ENCODE measurements around the gene PLOD2.
A peak's percentile ranks its signal among the peaks of the same experiment; 100 is the strongest.

The PLOD2 gene

DNA sequence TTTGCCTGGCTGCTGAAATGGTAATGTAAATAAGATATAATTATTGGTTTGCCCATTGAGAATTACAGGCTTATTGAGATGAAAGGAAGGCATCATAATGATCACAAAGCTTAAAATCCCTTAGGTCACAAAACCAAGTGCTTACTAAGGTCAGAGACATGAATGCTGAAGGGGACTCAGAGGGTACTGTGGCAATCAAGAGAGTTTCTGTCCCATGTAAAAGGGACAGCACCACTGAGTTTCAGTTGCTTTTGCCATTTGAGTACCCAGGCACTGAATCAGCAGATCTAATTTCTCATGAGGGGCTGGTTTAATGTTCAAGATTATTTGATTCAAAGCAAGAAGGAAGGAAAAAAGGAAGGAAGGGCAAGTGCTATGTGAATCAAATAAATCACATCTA lies 127.0 kb downstream of the PLOD2 start:
- DNase-seq (ENCODE audit: low read depth in 1 of 2, low spot score in 1 of 2) = no peak
- no peak for TF ChIP-seq JUND (IDR thresholded peaks at IDR 0.05; ENCODE audit: low read depth)
- in situ Hi-C loops (cut with HindIII; ENCODE audit: low pct_unique_long_range_greater_than_20kb, low sequenced_read_pairs) = no loop called here

DNA sequence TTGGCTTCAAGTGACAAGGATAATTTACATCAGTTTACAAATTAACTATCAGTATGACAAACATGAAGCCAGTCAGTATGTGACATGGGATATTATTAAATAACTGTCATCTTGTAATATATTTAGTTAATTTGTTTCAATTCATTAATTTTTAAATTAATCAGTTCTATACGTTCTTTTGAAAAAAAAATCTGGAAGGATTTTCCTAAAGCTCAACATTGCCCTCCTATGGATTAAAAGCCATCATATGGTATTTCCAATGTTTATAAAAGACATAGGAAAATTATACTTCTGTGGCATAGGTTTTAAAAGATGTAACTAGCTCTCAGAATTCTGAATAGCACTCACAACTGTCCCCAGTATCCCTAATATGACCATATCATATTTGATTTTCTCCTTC lies 134.4 kb downstream of the PLOD2 start:
- DNase-seq (ENCODE audit: low read depth in 1 of 2, low spot score in 1 of 2) = peak; percentile 13 to 22
- no peak for TF ChIP-seq JUND (IDR thresholded peaks at IDR 0.05; ENCODE audit: low read depth)
- in situ Hi-C loops (cut with HindIII; ENCODE audit: low pct_unique_long_range_greater_than_20kb, low sequenced_read_pairs) = no loop called here

DNA sequence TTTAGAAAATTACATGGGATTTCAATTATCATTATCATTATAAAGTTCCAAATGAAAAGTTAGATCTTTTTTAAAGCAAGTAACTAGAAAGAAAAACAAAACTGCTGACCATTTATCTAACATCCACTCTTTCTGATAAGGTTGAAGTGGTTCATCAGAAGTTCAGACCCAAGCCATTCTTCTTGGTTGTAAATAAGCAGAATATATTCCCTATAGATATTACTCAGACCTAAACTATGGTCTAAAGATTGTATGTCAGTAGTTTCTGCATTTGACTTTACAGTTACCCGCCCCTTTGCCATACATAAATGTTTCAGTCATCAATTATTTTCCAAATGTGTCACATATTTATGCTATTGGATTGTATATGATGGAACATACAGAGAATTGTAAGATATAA lies 136.7 kb downstream of the PLOD2 start:
- in situ Hi-C loops (cut with HindIII; ENCODE audit: low pct_unique_long_range_greater_than_20kb, low sequenced_read_pairs) = no loop called here
- no peak for TF ChIP-seq JUND (IDR thresholded peaks at IDR 0.05; ENCODE audit: low read depth)
- no peak for DNase-seq (ENCODE audit: low read depth in 1 of 2, low spot score in 1 of 2)

DNA sequence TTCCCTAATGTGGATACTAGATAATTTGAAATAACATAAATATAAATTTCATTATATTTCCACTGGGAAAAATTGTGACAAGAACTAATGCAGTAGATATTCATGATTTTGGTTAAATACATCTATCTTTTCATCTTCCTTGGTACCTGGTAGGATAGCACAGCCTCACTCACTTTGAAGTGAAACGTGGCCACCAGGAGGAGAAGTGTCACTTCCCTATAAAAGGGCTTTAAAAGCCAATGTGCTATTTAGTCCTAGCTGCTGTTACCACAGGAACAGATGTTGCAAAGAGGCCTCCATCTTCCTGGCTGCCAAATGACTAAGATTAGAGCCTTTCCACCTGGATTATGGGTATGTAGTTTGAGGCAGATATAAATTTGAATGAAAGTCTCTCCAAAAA lies 140.0 kb downstream of the PLOD2 start:
- DNase-seq (ENCODE audit: low read depth in 1 of 2, low spot score in 1 of 2) = peak in 1 of 2 experiments; percentile 20
- no peak for TF ChIP-seq JUND (IDR thresholded peaks at IDR 0.05; ENCODE audit: low read depth)
- in situ Hi-C loops (cut with HindIII; ENCODE audit: low pct_unique_long_range_greater_than_20kb, low sequenced_read_pairs) = no loop called here

DNA sequence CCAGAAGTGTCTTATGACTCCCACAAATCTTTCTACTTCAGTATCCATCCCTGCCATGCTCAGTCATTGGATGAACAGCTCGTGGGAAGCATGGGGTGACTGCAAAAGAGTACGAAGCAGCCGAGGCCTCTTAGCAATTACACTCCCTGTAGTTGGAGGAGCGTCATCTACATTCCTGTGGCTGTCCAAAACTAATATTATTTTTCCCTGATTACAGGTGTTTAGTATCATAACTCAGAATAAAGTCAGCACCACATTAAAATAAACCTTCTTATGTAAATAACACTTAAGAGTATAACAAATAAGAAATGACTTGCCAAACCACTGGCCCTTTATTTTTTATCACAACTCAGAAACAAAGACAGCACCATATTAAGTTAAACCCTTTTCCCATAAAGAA lies 141.5 kb downstream of the PLOD2 start:
- no peak for TF ChIP-seq JUND (IDR thresholded peaks at IDR 0.05; ENCODE audit: low read depth)

More for the DNA sequence above, 141.5 kb downstream of the PLOD2 start:
- no peak for DNase-seq (ENCODE audit: low read depth in 1 of 2, low spot score in 1 of 2)
- in situ Hi-C loops (cut with HindIII; ENCODE audit: low pct_unique_long_range_greater_than_20kb, low sequenced_read_pairs) = no loop called here

Measured in T47D (cell line).